Astrocyte (in vitro differentiated cells and primary cell): ENCODE results near the gene CD300E.

Source experiments
- CTCF ChIP-seq: IDR thresholded peaks from 2 replicates; pipeline ENCODE4 v1.5.1; 2011; ENCODE audit warnings: low read depth, mild to moderate bottlenecking, inconsistent platforms, low read length, moderate library complexity; ENCODE audit not compliant: insufficient read depth
- EZH2 ChIP-seq: IDR thresholded peaks from 2 replicates; pipeline ENCODE4 v1.6.1; 2012; ENCODE audit warnings: mild to moderate bottlenecking, low read length, inconsistent platforms; ENCODE audit not compliant: insufficient read depth

- TF ChIP-seq CTCF (no peak), EZH2 (no peak)
Measured at GRCh38 chr17:74579900-74580299, 43.6 kb downstream of the CD300E start.
